ENCODE results near the gene DLX1. TPM values are rescaled to one million over a fixed set of nuclear protein-coding genes. Genes with fewer than 3 reads are reported as not detected.

The DLX1 gene
- total RNA-seq, 1 experiment from 2014 or later = 2.0 TPM

GRCh38 chr2:172053486-172053885, 31.8 kb upstream of the DLX1 start:
- H3K4me2 ChIP-seq (ENCODE audit: low read length) = no peak overlapping the region
- no peak overlapping the region for H3K9ac ChIP-seq (ENCODE audit: low read length)
- no peaks in the 10 kb centered on the region for H3K9me2 ChIP-seq (ENCODE audit: insufficient read depth)
- no TSS peak for BruUV-seq (replicated peaks)
- POLR2A ChIA-PET = no interaction called here
- intact Hi-C loops (cut with micrococcal nuclease) = no loop called here
- H3K27ac ChIP-seq (ENCODE audit: low read depth, low read length) = no peak overlapping the region
- no peaks in the 10 kb centered on the region for H3K9me3 ChIP-seq (ENCODE audit: control insufficient read depth in 1 of 2, insufficient read depth in 1 of 2, low read depth in 1 of 2, low read length in 2 of 2)
- H3K27me3 ChIP-seq (ENCODE audit: insufficient read depth, low read length) = no peaks in the 10 kb centered on the region
- RAD21 ChIA-PET (ENCODE audit: low non-redundant PET in 1 of 2, low total read pairs in 2 of 2, uncharacterized antibody in 2 of 2, unreplicated experiment in 2 of 2) = no interaction called here
- TF ChIP-seq SP1 (IDR thresholded peaks at IDR 0.05; ENCODE audit: low read depth) (no peak), EZH2 (IDR thresholded peaks at IDR 0.05) (no peak), ZFX (IDR thresholded peaks at IDR 0.05) (no peak), FOSL1 (IDR thresholded peaks at IDR 0.05; ENCODE audit: low read depth) (no peak), YY1 (IDR thresholded peaks at IDR 0.05; ENCODE audit: extremely low read depth, insufficient replicate concordance, low read depth, low read length) (no peak), TCF7L2 (IDR thresholded peaks at IDR 0.05; ENCODE audit: borderline replicate concordance, extremely low read depth, insufficient read depth, insufficient read length) (no peak), CEBPB (IDR thresholded peaks at IDR 0.05; ENCODE audit: low read depth) (no peak), POLR2A (IDR thresholded peaks at IDR 0.05; ENCODE audit: borderline replicate concordance, extremely low read depth, insufficient read depth, insufficient read length) (no peak), SIN3A (IDR thresholded peaks at IDR 0.05; ENCODE audit: low read depth) (no peak), RAD21 (IDR thresholded peaks at IDR 0.05; ENCODE audit: low read depth) (no peak), SRF (IDR thresholded peaks at IDR 0.05; ENCODE audit: low read depth) (no peak), EZH2phosphoT487 (IDR thresholded peaks at IDR 0.05; ENCODE audit: borderline replicate concordance) (no peak), ZNF274 (IDR thresholded peaks at IDR 0.05; ENCODE audit: low read depth, low read length) (no peak)
- no peak overlapping the region for H2AFZ ChIP-seq (ENCODE audit: low read depth, low read length, poor library complexity, severe bottlenecking)
- H3K4me1 ChIP-seq (ENCODE audit: control insufficient read depth in 1 of 2, insufficient read depth in 2 of 2, low read length in 2 of 2) = no peaks in the 10 kb centered on the region
- CTCF ChIA-PET = no interaction called here
- H3K36me3 ChIP-seq (ENCODE audit: control insufficient read depth in 1 of 2, insufficient read depth in 2 of 2, low read length in 2 of 2) = no peaks in the 10 kb centered on the region
- no peak for ATAC-seq
- H3K79me2 ChIP-seq (ENCODE audit: insufficient read depth, low read length) = no peaks in the 10 kb centered on the region
- no peak overlapping the region for H3K4me3 ChIP-seq (replicated peaks in 1 of 2; ENCODE audit: low read depth in 1 of 2, low read length in 2 of 2)
- no peak for DNase-seq (ENCODE audit: low read depth, low spot score)
- H4K20me1 ChIP-seq (ENCODE audit: insufficient read depth) = no peaks in the 10 kb centered on the region

DNA sequence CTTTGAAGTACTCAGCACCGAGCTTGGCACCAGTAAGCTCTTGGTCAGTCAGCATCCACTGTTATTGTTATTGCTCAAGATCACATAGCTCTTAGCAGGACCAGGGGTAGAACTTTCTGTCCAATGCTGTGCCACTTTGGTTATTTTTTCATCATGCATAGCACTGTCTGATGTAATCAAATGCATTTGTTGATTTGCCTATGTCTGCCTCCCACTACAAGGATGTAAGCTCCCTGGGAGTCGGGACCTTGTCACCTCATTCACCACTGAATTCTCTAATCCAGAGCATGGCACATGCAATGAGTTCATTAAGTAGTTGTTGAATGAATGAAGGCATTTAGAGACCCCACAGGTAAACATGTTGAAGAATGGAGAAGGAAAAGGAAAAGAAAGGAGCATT, 29.0 kb upstream of the DLX1 start:
- no peaks in the 10 kb centered on the region for H3K36me3 ChIP-seq (ENCODE audit: control insufficient read depth in 1 of 2, insufficient read depth in 2 of 2, low read length in 2 of 2)
- no TSS peak for BruUV-seq (replicated peaks)
- ChIA-PET RAD21 (ENCODE audit: low non-redundant PET in 1 of 2, low total read pairs in 2 of 2, uncharacterized antibody in 2 of 2, unreplicated experiment in 2 of 2) (no interaction called here), POLR2A (no interaction called here), CTCF (no interaction called here)
- H3K9ac ChIP-seq (ENCODE audit: low read length) = no peak overlapping the region
- H3K9me3 ChIP-seq (ENCODE audit: control insufficient read depth in 1 of 2, insufficient read depth in 1 of 2, low read depth in 1 of 2, low read length in 2 of 2) = no peaks in the 10 kb centered on the region
- DNase-seq (ENCODE audit: low read depth, low spot score) = no peak
- no peaks in the 10 kb centered on the region for H4K20me1 ChIP-seq (ENCODE audit: insufficient read depth)
- no peaks in the 10 kb centered on the region for H3K4me1 ChIP-seq (ENCODE audit: control insufficient read depth in 1 of 2, insufficient read depth in 2 of 2, low read length in 2 of 2)
- H3K9me2 ChIP-seq (ENCODE audit: insufficient read depth) = no peaks in the 10 kb centered on the region
- TF ChIP-seq CTCF (IDR thresholded peaks at IDR 0.05 in 2 of 3, conservative IDR thresholded peaks at IDR 0.05 in 1 of 3; ENCODE audit: borderline replicate concordance in 1 of 3, insufficient read depth in 1 of 3, low read depth in 2 of 3, low read length in 2 of 3) = no peak
- no peak for TF ChIP-seq SRF (IDR thresholded peaks at IDR 0.05; ENCODE audit: low read depth)
- H3K4me2 ChIP-seq (ENCODE audit: low read length) = no peak overlapping the region
- H3K4me3 ChIP-seq (replicated peaks in 1 of 2; ENCODE audit: low read depth in 1 of 2, low read length in 2 of 2) = no peak overlapping the region
- ATAC-seq = no peak
- no peaks in the 10 kb centered on the region for H3K27me3 ChIP-seq (ENCODE audit: insufficient read depth, low read length)
- H2AFZ ChIP-seq (ENCODE audit: low read depth, low read length, poor library complexity, severe bottlenecking) = no peak overlapping the region
- H3K27ac ChIP-seq (ENCODE audit: low read depth, low read length) = no peak overlapping the region
- no peaks in the 10 kb centered on the region for H3K79me2 ChIP-seq (ENCODE audit: insufficient read depth, low read length)
- intact Hi-C loops (cut with micrococcal nuclease) = no loop called here
